Keratinocyte (primary cell): ENCODE measurements around the gene PPP2R5C. TPM values are rescaled to one million over a fixed set of nuclear protein-coding genes. Genes with fewer than 3 reads are reported as not detected.

Experiments
- DNase-seq: peaks from one replicate; pipeline ENCODE4 v3.0.0-alpha.2; 2011; ENCODE audit warnings: low read depth, missing footprints, low spot score
- FAIRE-seq: peaks from 2 replicates; lab custom pipeline; 2011; peaks lifted over from hg19 to GRCh38; lab: Jason Lieb, UNC
- H2AFZ ChIP-seq: 2 replicates; pipeline ENCODE4 v1.6.0; 2012; ENCODE audit warnings: low read length, control low read depth, inconsistent platforms; ENCODE audit not compliant: control insufficient read depth
- H3K27ac ChIP-seq: 2 replicates; pipeline ENCODE4 v1.5.1; 2011; ENCODE audit warnings: low read length; ENCODE audit not compliant: control insufficient read depth, insufficient read depth
- H3K27me3 ChIP-seq: 3 replicates; pipeline ENCODE4 v1.6.0; 2011; ENCODE audit warnings: low read length; ENCODE audit not compliant: control insufficient read depth, insufficient read depth; ENCODE audit errors: extremely low read depth
- H3K36me3 ChIP-seq, 2 experiments: 2 replicates in 1 of 2; 3 replicates in 1 of 2; pipeline ENCODE4 v1.5.1; 2011; ENCODE audit warnings: low read length in 2 of 2, mild to moderate bottlenecking in 1 of 2; ENCODE audit not compliant: control insufficient read depth in 2 of 2, insufficient read depth in 2 of 2; ENCODE audit errors: extremely low read depth in 1 of 2
- H3K4me1 ChIP-seq: 3 replicates; pipeline ENCODE4 v1.5.1; 2011; ENCODE audit warnings: low read length; ENCODE audit not compliant: control insufficient read depth, insufficient read depth; ENCODE audit errors: extremely low read depth
- H3K4me2 ChIP-seq: 3 replicates; pipeline ENCODE4 v1.6.0; 2011; ENCODE audit warnings: low read depth, low read length; ENCODE audit not compliant: control insufficient read depth, insufficient read depth; ENCODE audit errors: extremely low read depth
- H3K4me3 ChIP-seq, 3 experiments: fragments of 200-600 bp in 1 of 3; sonication (generic) in 1 of 3; 2 replicates in 2 of 3; 3 replicates in 1 of 3; pipeline ENCODE4 v1.5.1; 2011 to 2016; ENCODE audit warnings: low read length in 3 of 3, mild to moderate bottlenecking in 3 of 3, control low read depth in 2 of 3, inconsistent platforms in 1 of 3, low read depth in 1 of 3, mixed read lengths in 1 of 3, mixed run types in 1 of 3, moderate library complexity in 1 of 3; ENCODE audit not compliant: control insufficient read depth in 2 of 3, insufficient read depth in 2 of 3; ENCODE audit errors: extremely low read depth in 1 of 3
- H3K79me2 ChIP-seq: 2 replicates; pipeline ENCODE4 v1.6.0; 2012; ENCODE audit warnings: low read length; ENCODE audit not compliant: control insufficient read depth, insufficient read depth
- H3K9ac ChIP-seq: 3 replicates; pipeline ENCODE4 v1.6.0; 2011; ENCODE audit warnings: low read length; ENCODE audit not compliant: control insufficient read depth, insufficient read depth; ENCODE audit errors: extremely low read depth
- H3K9me1 ChIP-seq: 3 replicates; pipeline ENCODE4 v1.6.0; 2011; ENCODE audit warnings: low read length; ENCODE audit not compliant: control insufficient read depth, insufficient read depth; ENCODE audit errors: extremely low read depth
- H3K9me3 ChIP-seq: 2 replicates; pipeline ENCODE4 v1.5.1; 2012; ENCODE audit warnings: low read depth, low read length; ENCODE audit not compliant: control insufficient read depth
- H4K20me1 ChIP-seq: 3 replicates; pipeline ENCODE4 v1.6.0; 2011; ENCODE audit warnings: low read length; ENCODE audit not compliant: control insufficient read depth, insufficient read depth; ENCODE audit errors: extremely low read depth
- EZH2 ChIP-seq: IDR thresholded peaks from one replicate; pipeline ENCODE4 v1.6.1; 2012; ENCODE audit warnings: inconsistent platforms, mild to moderate bottlenecking, low read length, moderate library complexity
- dilution Hi-C: fragments of 300-500 bp; cut with MboI; formaldehyde crosslinking; loops from one replicate; pipeline ENCODE4 v1.7.0; 2020; ENCODE audit warnings: low sequenced_read_pairs; ENCODE audit not compliant: extremely low pct_ligation_motif_present
- polyA plus RNA-seq, 5 experiments: library from polyadenylated mRNA; depleted of rRNA in 3 of 5; stranded (reverse) in 3 of 5; stranded (forward) in 1 of 5; unstranded in 1 of 5; fragments of >200 nt; gene quantifications; 1 replicate in 1 of 5; 2 replicates in 3 of 5; 3 replicates in 1 of 5; pipeline versions ENCODE4 v1.2.1 to v1.2.3, GENCODE V29; 2011 to 2012; ENCODE audit warnings: missing spikeins in 2 of 5, low read depth in 1 of 5, low replicate concordance in 1 of 5
- TF ChIP-seq, protein P1 (sequence below), 3 experiments: IDR thresholded peaks in 1 of 3; conservative IDR thresholded peaks in 1 of 3; optimal IDR thresholded peaks in 1 of 3; 2 replicates in 2 of 3; 3 replicates in 1 of 3; pipeline versions ENCODE3 to v1.5.1; 2011; ENCODE audit warnings: low read length in 3 of 3, mild to moderate bottlenecking in 3 of 3, moderate library complexity in 2 of 3, control low read depth in 1 of 3, inconsistent platforms in 1 of 3; ENCODE audit not compliant: insufficient read depth in 2 of 3; ENCODE audit errors: extremely low read depth in 1 of 3

The PPP2R5C gene
- polyA plus RNA-seq, 1 donor (not counting 4 experiments of a cell fraction or from before 2014, with no cell fraction given) = 105 TPM

DNA sequence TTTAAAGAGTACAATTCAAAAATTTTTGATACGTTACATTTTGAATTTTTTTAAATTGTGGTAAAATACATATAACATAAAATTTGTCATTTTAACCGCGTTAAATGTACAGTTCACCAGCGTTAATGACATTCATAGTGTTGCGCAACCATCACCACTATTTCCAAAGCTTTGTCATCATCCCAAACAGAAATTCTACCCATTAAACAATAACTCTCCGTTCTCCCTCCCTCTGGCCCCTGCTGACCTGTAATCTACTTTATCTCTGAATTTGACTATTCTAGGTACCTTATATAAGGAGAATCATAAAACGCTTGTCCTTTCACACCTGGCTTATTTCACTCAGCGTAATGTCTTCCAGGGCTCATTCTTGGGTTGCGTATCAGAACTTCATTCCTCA lies 133.7 kb downstream of the PPP2R5C start:
- Histone ChIP-seq H3K9ac (no peak overlapping the region), H4K20me1 (no peaks in the 10 kb centered on the region), H3K4me3 (no peak overlapping the region), H3K9me3 (no peaks in the 10 kb centered on the region), H3K4me1 (no peaks in the 10 kb centered on the region), H3K27me3 (no peaks in the 10 kb centered on the region), H3K9me1 (no peaks in the 10 kb centered on the region), H3K4me2 (no peak overlapping the region), H3K79me2 (no peaks in the 10 kb centered on the region), H3K27ac (no peak overlapping the region), H3K36me3 (peaks cover 7 to 9% of the 10 kb centered on the region in 2 experiments), H2AFZ (no peak overlapping the region)
- TF ChIP-seq, protein P1, sequence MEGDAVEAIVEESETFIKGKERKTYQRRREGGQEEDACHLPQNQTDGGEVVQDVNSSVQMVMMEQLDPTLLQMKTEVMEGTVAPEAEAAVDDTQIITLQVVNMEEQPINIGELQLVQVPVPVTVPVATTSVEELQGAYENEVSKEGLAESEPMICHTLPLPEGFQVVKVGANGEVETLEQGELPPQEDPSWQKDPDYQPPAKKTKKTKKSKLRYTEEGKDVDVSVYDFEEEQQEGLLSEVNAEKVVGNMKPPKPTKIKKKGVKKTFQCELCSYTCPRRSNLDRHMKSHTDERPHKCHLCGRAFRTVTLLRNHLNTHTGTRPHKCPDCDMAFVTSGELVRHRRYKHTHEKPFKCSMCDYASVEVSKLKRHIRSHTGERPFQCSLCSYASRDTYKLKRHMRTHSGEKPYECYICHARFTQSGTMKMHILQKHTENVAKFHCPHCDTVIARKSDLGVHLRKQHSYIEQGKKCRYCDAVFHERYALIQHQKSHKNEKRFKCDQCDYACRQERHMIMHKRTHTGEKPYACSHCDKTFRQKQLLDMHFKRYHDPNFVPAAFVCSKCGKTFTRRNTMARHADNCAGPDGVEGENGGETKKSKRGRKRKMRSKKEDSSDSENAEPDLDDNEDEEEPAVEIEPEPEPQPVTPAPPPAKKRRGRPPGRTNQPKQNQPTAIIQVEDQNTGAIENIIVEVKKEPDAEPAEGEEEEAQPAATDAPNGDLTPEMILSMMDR (optimal IDR thresholded peaks at IDR 0.05 in 1 of 3, IDR thresholded peaks at IDR 0.05 in 1 of 3, conservative IDR thresholded peaks at IDR 0.05 in 1 of 3; ENCODE audit: extremely low read depth in 1 of 3, insufficient read depth in 2 of 3, low read length in 3 of 3) = no peak
- TF ChIP-seq EZH2 = no peak
- DNase-seq = no peak
- dilution Hi-C loops = no loop called here
- FAIRE-seq = no peak

DNA sequence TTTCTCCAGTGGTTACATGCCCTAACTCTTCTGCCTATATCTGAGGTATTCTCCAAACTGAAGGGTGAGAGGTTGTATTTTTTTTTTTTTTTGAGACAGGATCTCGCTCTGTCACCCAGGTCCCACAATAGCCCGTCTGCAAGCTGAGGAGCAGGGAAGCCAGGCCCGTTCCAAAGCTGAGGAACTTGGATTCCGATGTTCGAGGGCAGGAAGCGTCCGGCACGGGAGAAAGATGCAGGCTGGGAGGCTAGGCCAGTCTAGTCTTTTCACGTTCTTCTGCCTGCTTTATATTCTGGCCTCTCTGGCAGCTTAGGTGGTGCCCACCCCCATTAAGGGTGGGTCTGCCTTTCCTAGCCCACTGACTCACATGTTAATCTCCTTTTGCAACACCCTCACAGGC lies 135.8 kb downstream of the PPP2R5C start:
- Histone ChIP-seq H4K20me1 (no peaks in the 10 kb centered on the region), H3K27me3 (no peaks in the 10 kb centered on the region), H3K4me2 (no peak overlapping the region), H3K9me3 (no peaks in the 10 kb centered on the region), H2AFZ (no peak overlapping the region), H3K9ac (no peak overlapping the region), H3K4me3 (no peak overlapping the region), H3K36me3 (peaks cover 9 to 17% of the 10 kb centered on the region in 2 experiments), H3K27ac (no peak overlapping the region), H3K79me2 (no peaks in the 10 kb centered on the region), H3K4me1 (no peaks in the 10 kb centered on the region), H3K9me1 (no peaks in the 10 kb centered on the region)
- FAIRE-seq = no peak
- dilution Hi-C loops = no loop called here
- TF ChIP-seq EZH2 = no peak
- TF ChIP-seq, protein P1 (optimal IDR thresholded peaks at IDR 0.05 in 1 of 3, IDR thresholded peaks at IDR 0.05 in 1 of 3, conservative IDR thresholded peaks at IDR 0.05 in 1 of 3; ENCODE audit: extremely low read depth in 1 of 3, insufficient read depth in 2 of 3, low read length in 3 of 3) = no peak
- no peak for DNase-seq
